Measurements from ENCODE around the gene NOP9. TPM values are rescaled to one million over a fixed set of nuclear protein-coding genes. Genes with fewer than 3 reads are reported as not detected.

Gene NOP9
- total RNA-seq, 4 donors from 2014 or later = 14.5 to 30.0 (median 22.4) TPM

- Histone ChIP-seq H3K27ac (peak overlapping the region in 2 of 4 donors; percentile 58 to 71), H3K36me3 (peaks cover 0 to 5% (median 0%) of the 10 kb centered on the region in 3 donors), H3K27me3 (no peaks in the 10 kb centered on the region), H3K4me1 (peaks cover 0 to 10% (median 7%) of the 10 kb centered on the region in 4 donors), H3K4me3 (no peak overlapping the region), H3K9me3 (no peaks in the 10 kb centered on the region)
- TF ChIP-seq CTCF (IDR thresholded peaks at IDR 0.05) (no peak), POLR2A (IDR thresholded peaks at IDR 0.05) (no peak)
- peak in 1 of 3 donors; percentile 41 for DNase-seq
Measured at GRCh38 chr14:24274101-24274543, 25.5 kb upstream of the NOP9 start.

DNA sequence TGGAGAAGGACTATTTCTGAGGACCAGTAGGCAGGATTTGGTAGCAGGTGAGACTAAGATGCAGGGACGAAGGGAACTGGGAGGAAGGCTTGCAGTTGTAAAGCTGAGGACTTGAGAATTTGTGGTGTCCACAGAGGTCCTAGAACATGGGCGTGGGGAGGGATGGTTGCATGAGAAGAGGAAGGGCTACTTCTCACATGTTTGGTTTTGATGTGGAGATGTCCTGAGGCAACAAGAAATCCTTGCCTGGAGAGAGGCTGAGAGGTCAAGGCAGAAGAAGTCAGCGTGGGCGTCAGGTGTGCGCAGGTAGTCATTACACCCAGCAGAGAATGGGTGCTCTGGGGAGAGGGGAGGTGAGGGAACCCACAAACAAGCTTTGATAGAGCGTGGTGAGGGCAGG, 22.6 kb upstream of the NOP9 start:
- Histone ChIP-seq H3K9me3 (no peaks in the 10 kb centered on the region), H3K4me3 (no peak overlapping the region), H3K4me1 (peaks cover 0 to 7% (median 0%) of the 10 kb centered on the region in 4 donors), H3K36me3 (no peaks in the 10 kb centered on the region), H3K27ac (no peak overlapping the region), H3K27me3 (no peaks in the 10 kb centered on the region)
- no peak for DNase-seq
- TF ChIP-seq CTCF (IDR thresholded peaks at IDR 0.05) = no peak
- no peak for TF ChIP-seq POLR2A (IDR thresholded peaks at IDR 0.05)

GRCh38 chr14:24277606-24278321, 21.9 kb upstream of the NOP9 start:
- Histone ChIP-seq H3K36me3 (no peaks in the 10 kb centered on the region), H3K27ac (peak overlapping the region in 2 of 4 donors; percentile 26 to 55), H3K4me3 (no peak overlapping the region), H3K9me3 (no peaks in the 10 kb centered on the region), H3K4me1 (peaks cover 0 to 4% (median 0%) of the 10 kb centered on the region in 4 donors), H3K27me3 (no peaks in the 10 kb centered on the region)
- peak in 1 of 3 donors; percentile 29 for DNase-seq
- no peak for TF ChIP-seq POLR2A (IDR thresholded peaks at IDR 0.05)
- no peak for TF ChIP-seq CTCF (IDR thresholded peaks at IDR 0.05)

- Histone ChIP-seq H3K36me3 (no peaks in the 10 kb centered on the region), H3K4me3 (no peak overlapping the region), H3K27ac (peak overlapping the region in 1 of 4 donors; percentile 55), H3K27me3 (no peaks in the 10 kb centered on the region), H3K9me3 (no peaks in the 10 kb centered on the region), H3K4me1 (peaks cover 0 to 4% (median 0%) of the 10 kb centered on the region in 4 donors)
- TF ChIP-seq CTCF (IDR thresholded peaks at IDR 0.05) (no peak), POLR2A (IDR thresholded peaks at IDR 0.05) (no peak)
- no peak for DNase-seq
Measured at GRCh38 chr14:24278424-24278823, 21.2 kb upstream of the NOP9 start.

DNA sequence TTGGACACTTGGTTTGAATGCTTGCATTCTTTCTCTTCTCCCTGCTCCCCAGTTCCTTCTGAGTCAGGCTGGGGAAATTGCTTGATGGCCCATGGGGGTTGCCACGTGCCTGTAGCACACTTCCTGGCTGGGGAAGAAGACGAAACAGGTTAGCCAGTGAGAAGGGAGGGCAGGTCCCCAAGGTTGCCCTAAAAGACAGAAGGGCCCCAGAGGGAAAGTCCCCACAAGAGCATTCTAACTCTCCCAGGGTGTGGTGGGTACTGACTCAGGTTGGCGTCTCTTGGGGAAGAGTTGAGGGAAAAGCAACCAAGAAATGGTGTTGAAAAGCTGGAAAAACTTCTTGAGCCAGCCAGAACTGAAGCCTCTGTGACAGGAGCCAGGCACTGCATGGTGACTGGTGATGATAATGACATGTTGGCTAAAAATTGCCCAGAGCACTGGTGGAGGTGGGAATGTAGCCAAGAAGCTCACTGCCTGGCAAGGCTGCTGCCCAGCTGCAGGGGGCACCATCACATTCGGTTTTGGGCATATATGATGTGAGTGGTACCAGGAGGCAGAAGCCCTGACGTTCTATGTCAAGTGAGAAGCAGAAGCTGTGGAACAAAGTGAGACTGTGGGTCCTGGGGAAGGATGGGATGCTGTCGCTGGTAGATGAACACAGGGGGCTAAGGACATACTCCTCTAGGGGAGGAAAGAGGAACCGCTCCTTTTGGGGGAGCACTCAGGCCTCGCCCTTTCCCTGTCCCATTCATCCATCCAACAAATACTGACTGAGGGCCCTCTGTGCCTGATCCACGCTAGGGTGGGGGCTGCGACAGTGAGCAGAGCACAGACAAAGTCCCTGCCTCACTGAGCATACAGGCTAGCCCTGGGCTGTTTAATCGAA, 20.1 kb upstream of the NOP9 start:
- Histone ChIP-seq H3K4me3 (no peak overlapping the region), H3K27ac (peak overlapping the region in 1 of 4 donors; percentile 50), H3K36me3 (no peaks in the 10 kb centered on the region), H3K4me1 (no peaks in the 10 kb centered on the region), H3K27me3 (no peaks in the 10 kb centered on the region), H3K9me3 (no peaks in the 10 kb centered on the region)
- DNase-seq = peak in 2 of 3 donors; percentile 61 to 65
- peak in 1 of 6 experiments; percentile 20 for TF ChIP-seq CTCF (IDR thresholded peaks at IDR 0.05)
- TF ChIP-seq POLR2A (IDR thresholded peaks at IDR 0.05) = no peak
